ENCODE results near the gene SORCS1. TPM values are rescaled to one million over a fixed set of nuclear protein-coding genes. Genes with fewer than 3 reads are reported as not detected.

SORCS1 gene
- total and polyA plus RNA-seq, 2 experiments from 2014 or later, result not detected

- H3K79me2 ChIP-seq (ENCODE audit: insufficient read depth), result no peaks in the 10 kb centered on the region
- H3K9me2 ChIP-seq (ENCODE audit: insufficient read depth), result no peaks in the 10 kb centered on the region
- WGBS, 2 experiments (ENCODE audit: low coverage in 1 of 2, low lambda C conversion rate in 2 of 2, missing lambda C conversion rate in 2 of 2), result 32 to 36% methylated on average over 4 of the region's 4 CpGs
- TF ChIP-seq EZH2phosphoT487 (IDR thresholded peaks at IDR 0.05; ENCODE audit: insufficient read depth, low read depth) (no peak), EZH2 (IDR thresholded peaks at IDR 0.05; ENCODE audit: insufficient read depth, poor library complexity, severe bottlenecking) (no peak)
- in situ Hi-C loops (cut with MboI), result no loop called here
- H3K27me3 ChIP-seq (replicated peaks; ENCODE audit: insufficient read depth), result no peaks in the 10 kb centered on the region
- no peaks in the 10 kb centered on the region for H3K36me3 ChIP-seq (ENCODE audit: low read depth)
- no peak overlapping the region for H3K9ac ChIP-seq
- DNase-seq, result no peak
- no peak overlapping the region for H3K4me2 ChIP-seq (ENCODE audit: unreplicated experiment)
- no peak overlapping the region for H2AFZ ChIP-seq
- peaks cover 2% of the 10 kb centered on the region; the same call in 1 of the 2 replicates for H3K4me1 ChIP-seq (ENCODE audit: insufficient read depth)
- H3F3A ChIP-seq (ENCODE audit: insufficient read depth), result no peaks in the 10 kb centered on the region
- H4K20me1 ChIP-seq (ENCODE audit: insufficient read depth), result no peaks in the 10 kb centered on the region
- H3K4me3 ChIP-seq, result no peak overlapping the region
- H3K27ac ChIP-seq, result no peak overlapping the region
- H3K9me3 ChIP-seq (ENCODE audit: low read depth), result no peaks in the 10 kb centered on the region
These were observed 612.9 kb downstream of the SORCS1 start for GRCh38 chr10:106551501-106552062.

GRCh38 chr10:106548832-106549231 is 615.7 kb downstream of the SORCS1 start:
- Histone ChIP-seq H3K36me3 (ENCODE audit: low read depth) (no peaks in the 10 kb centered on the region), H3K27me3 (replicated peaks; ENCODE audit: insufficient read depth) (no peaks in the 10 kb centered on the region), H3K9ac (no peak overlapping the region), H3K27ac (no peak overlapping the region), H3K79me2 (ENCODE audit: insufficient read depth) (no peaks in the 10 kb centered on the region), H3F3A (ENCODE audit: insufficient read depth) (no peaks in the 10 kb centered on the region), H3K4me3 (no peak overlapping the region), H3K4me1 (ENCODE audit: insufficient read depth) (no peaks in the 10 kb centered on the region), H3K4me2 (ENCODE audit: unreplicated experiment) (no peak overlapping the region), H3K9me3 (ENCODE audit: low read depth) (no peaks in the 10 kb centered on the region), H4K20me1 (ENCODE audit: insufficient read depth) (no peaks in the 10 kb centered on the region), H2AFZ (no peak overlapping the region), H3K9me2 (ENCODE audit: insufficient read depth) (no peaks in the 10 kb centered on the region; the same call in 1 of the 2 replicates)
- no peak for DNase-seq
- WGBS, 2 experiments (ENCODE audit: low coverage in 1 of 2, low lambda C conversion rate in 2 of 2, missing lambda C conversion rate in 2 of 2), result 45 to 53% methylated on average over 6 of the region's 6 CpGs
- TF ChIP-seq EZH2 (IDR thresholded peaks at IDR 0.05; ENCODE audit: insufficient read depth, poor library complexity, severe bottlenecking) (no peak), EZH2phosphoT487 (IDR thresholded peaks at IDR 0.05; ENCODE audit: insufficient read depth, low read depth) (no peak)
- in situ Hi-C loops (cut with MboI), result no loop called here

GRCh38 chr10:106547047-106547635 is 617.4 kb downstream of the SORCS1 start:
- Histone ChIP-seq H3K9me2 (ENCODE audit: insufficient read depth) (no peaks in the 10 kb centered on the region; the same call in 1 of the 2 replicates), H3K9me3 (ENCODE audit: low read depth) (no peaks in the 10 kb centered on the region), H3K4me2 (ENCODE audit: unreplicated experiment) (no peak overlapping the region), H3K9ac (no peak overlapping the region), H3K79me2 (ENCODE audit: insufficient read depth) (no peaks in the 10 kb centered on the region), H2AFZ (no peak overlapping the region), H3F3A (ENCODE audit: insufficient read depth) (no peaks in the 10 kb centered on the region), H3K4me1 (ENCODE audit: insufficient read depth) (no peaks in the 10 kb centered on the region), H3K27me3 (replicated peaks; ENCODE audit: insufficient read depth) (no peaks in the 10 kb centered on the region), H3K36me3 (ENCODE audit: low read depth) (no peaks in the 10 kb centered on the region), H4K20me1 (ENCODE audit: insufficient read depth) (no peaks in the 10 kb centered on the region), H3K4me3 (no peak overlapping the region), H3K27ac (no peak overlapping the region)
- no peak for TF ChIP-seq EZH2 (IDR thresholded peaks at IDR 0.05; ENCODE audit: insufficient read depth, poor library complexity, severe bottlenecking)
- no peak for TF ChIP-seq EZH2phosphoT487 (IDR thresholded peaks at IDR 0.05; ENCODE audit: insufficient read depth, low read depth)
- in situ Hi-C loops (cut with MboI), result no loop called here
- DNase-seq, result no peak
- 56 to 58% methylated on average over 7 of the region's 7 CpGs for WGBS, 2 experiments (ENCODE audit: low coverage in 1 of 2, low lambda C conversion rate in 2 of 2, missing lambda C conversion rate in 2 of 2)

GRCh38 chr10:106542461-106542860 is 622.0 kb downstream of the SORCS1 start:
- H3K4me1 ChIP-seq (ENCODE audit: insufficient read depth), result no peaks in the 10 kb centered on the region
- in situ Hi-C loops (cut with MboI), result no loop called here

More at GRCh38 chr10:106542461-106542860, 622.0 kb downstream of the SORCS1 start:
- 31 to 38% methylated on average over 3 of the region's 3 CpGs for WGBS, 2 experiments (ENCODE audit: low coverage in 1 of 2, low lambda C conversion rate in 2 of 2, missing lambda C conversion rate in 2 of 2)
- Histone ChIP-seq H3K27ac (no peak overlapping the region), H3K9me2 (ENCODE audit: insufficient read depth) (no peaks in the 10 kb centered on the region; the same call in 1 of the 2 replicates), H3K36me3 (ENCODE audit: low read depth) (no peaks in the 10 kb centered on the region), H3K27me3 (replicated peaks; ENCODE audit: insufficient read depth) (no peaks in the 10 kb centered on the region), H3F3A (ENCODE audit: insufficient read depth) (peaks cover 4% of the 10 kb centered on the region; the same call in 1 of the 2 replicates), H3K9ac (no peak overlapping the region), H4K20me1 (ENCODE audit: insufficient read depth) (no peaks in the 10 kb centered on the region), H3K4me2 (ENCODE audit: unreplicated experiment) (no peak overlapping the region), H2AFZ (no peak overlapping the region), H3K79me2 (ENCODE audit: insufficient read depth) (no peaks in the 10 kb centered on the region), H3K9me3 (ENCODE audit: low read depth) (no peaks in the 10 kb centered on the region), H3K4me3 (no peak overlapping the region)
- no peak for DNase-seq
- TF ChIP-seq EZH2phosphoT487 (IDR thresholded peaks at IDR 0.05; ENCODE audit: insufficient read depth, low read depth), result no peak

Data from GM23248 (cell line).